HG02798 (cell line): Measurements from ENCODE around the gene TNFSF9.
"Not testable (repeated sequence)": the region's sequence is repeated elsewhere in the genome, so short reads cannot be mapped to it uniquely, and the experiment has no call there.

Source experiments
- ATAC-seq: cut with Tn5 transposase; IDR thresholded peaks from one replicate; pipeline ENCODE4 v1.9.1; 2021; ENCODE audit warnings: mild to moderate bottlenecking; ENCODE audit not compliant: unreplicated experiment, poor library complexity

Gene TNFSF9

GRCh38 chr19:6503407-6504201 is 27.2 kb upstream of the TNFSF9 start:
- ATAC-seq, result no peak

- ATAC-seq, result not testable (repeated sequence)
Measured at GRCh38 chr19:6508028-6508771, 22.6 kb upstream of the TNFSF9 start.

- ATAC-seq, result no peak
Measured at GRCh38 chr19:6509118-6509971, 21.5 kb upstream of the TNFSF9 start.

GRCh38 chr19:6510618-6511017 is 20.2 kb upstream of the TNFSF9 start:
- ATAC-seq, result no peak

- no peak for ATAC-seq
Measured at GRCh38 chr19:6514089-6514488, 16.7 kb upstream of the TNFSF9 start.

- ATAC-seq, result no peak
Measured at GRCh38 chr19:6514926-6515544, 15.8 kb upstream of the TNFSF9 start.

GRCh38 chr19:6516018-6516658 is 14.7 kb upstream of the TNFSF9 start:
- ATAC-seq, result peak; percentile 57

GRCh38 chr19:6516659-6517291 is 14.1 kb upstream of the TNFSF9 start:
- ATAC-seq, result peak; percentile 55

- ATAC-seq, result peak; percentile 29
Measured at GRCh38 chr19:6518145-6518911, 12.5 kb upstream of the TNFSF9 start.

- no peak for ATAC-seq
Measured at GRCh38 chr19:6519289-6519688, 11.5 kb upstream of the TNFSF9 start.

GRCh38 chr19:6521718-6522646 is 8.8 kb upstream of the TNFSF9 start:
- ATAC-seq, result peak; percentile 54

GRCh38 chr19:6522712-6523111 is 8.1 kb upstream of the TNFSF9 start:
- no peak for ATAC-seq

- ATAC-seq, result no peak
Measured at GRCh38 chr19:6524311-6524710, 6.5 kb upstream of the TNFSF9 start.

- ATAC-seq, result peak; percentile 33
Measured at GRCh38 chr19:6527893-6528543, 2.8 kb upstream of the TNFSF9 start.

GRCh38 chr19:6528544-6529121 is 2.2 kb upstream of the TNFSF9 start:
- ATAC-seq, result no peak

- ATAC-seq, result no peak
Measured at GRCh38 chr19:6529351-6529750, 1.5 kb upstream of the TNFSF9 start.

- no peak for ATAC-seq
Measured at GRCh38 chr19:6529937-6530385, 865 bp upstream of the TNFSF9 start.
